ENCODE measurements around the gene LGALS12.
"Not testable (repeated sequence)": the region's sequence is repeated elsewhere in the genome, so short reads cannot be mapped to it uniquely, and the experiment has no call there.

The LGALS12 gene

DNA sequence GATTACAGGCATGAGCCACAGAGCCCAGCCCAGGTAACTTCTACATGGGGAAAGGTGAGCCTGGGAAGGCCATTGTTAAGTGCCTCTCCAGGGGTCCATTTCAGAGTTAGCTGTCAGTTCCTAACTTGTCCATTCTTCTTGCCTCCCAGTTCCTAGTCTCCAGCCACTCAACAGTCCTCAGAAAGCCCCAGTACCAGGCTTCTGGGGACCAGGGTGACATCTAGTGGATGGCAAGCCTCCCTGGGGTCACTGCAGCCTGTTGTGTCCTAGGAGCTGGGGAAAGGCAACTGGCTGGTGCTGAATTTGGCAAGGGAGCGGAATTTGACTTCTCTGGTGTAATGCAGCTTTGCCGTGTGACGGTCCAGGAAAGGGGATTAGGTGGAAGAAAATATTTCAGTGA, 2.1 kb downstream of the LGALS12 start:
- Histone ChIP-seq H3K27ac (ENCODE audit: low read depth, low read length) (no peak overlapping the region), H3K36me3 (ENCODE audit: control insufficient read depth, insufficient read depth, low read length) (no peaks in the 10 kb centered on the region), H3K9ac (ENCODE audit: low read length) (no peak overlapping the region), H3K4me3 (ENCODE audit: low read length) (no peak overlapping the region), H3K4me1 (ENCODE audit: control insufficient read depth, insufficient read depth, low read length) (no peaks in the 10 kb centered on the region), H3K27me3 (ENCODE audit: control insufficient read depth, insufficient read depth, low read length) (no peaks in the 10 kb centered on the region)

DNA sequence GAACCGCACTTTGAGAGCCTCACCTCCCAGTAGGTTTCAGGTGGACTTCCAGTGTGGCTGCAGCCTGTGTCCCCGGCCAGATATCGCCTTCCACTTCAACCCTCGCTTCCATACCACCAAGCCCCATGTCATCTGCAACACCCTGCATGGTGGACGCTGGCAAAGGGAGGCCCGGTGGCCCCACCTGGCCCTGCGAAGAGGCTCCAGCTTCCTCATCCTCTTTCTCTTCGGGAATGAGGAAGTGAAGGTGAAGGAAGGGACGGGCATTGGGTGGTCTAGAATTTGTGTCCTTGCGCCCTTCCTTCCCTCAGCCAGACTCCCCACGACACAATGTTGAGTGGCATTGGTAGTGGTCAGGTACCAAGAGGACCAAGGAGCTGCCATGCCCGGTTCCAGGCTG, 2.9 kb downstream of the LGALS12 start:
- H3K27ac ChIP-seq (ENCODE audit: low read depth, low read length): no peak overlapping the region
- H3K36me3 ChIP-seq (ENCODE audit: control insufficient read depth, insufficient read depth, low read length): no peaks in the 10 kb centered on the region

DNA sequence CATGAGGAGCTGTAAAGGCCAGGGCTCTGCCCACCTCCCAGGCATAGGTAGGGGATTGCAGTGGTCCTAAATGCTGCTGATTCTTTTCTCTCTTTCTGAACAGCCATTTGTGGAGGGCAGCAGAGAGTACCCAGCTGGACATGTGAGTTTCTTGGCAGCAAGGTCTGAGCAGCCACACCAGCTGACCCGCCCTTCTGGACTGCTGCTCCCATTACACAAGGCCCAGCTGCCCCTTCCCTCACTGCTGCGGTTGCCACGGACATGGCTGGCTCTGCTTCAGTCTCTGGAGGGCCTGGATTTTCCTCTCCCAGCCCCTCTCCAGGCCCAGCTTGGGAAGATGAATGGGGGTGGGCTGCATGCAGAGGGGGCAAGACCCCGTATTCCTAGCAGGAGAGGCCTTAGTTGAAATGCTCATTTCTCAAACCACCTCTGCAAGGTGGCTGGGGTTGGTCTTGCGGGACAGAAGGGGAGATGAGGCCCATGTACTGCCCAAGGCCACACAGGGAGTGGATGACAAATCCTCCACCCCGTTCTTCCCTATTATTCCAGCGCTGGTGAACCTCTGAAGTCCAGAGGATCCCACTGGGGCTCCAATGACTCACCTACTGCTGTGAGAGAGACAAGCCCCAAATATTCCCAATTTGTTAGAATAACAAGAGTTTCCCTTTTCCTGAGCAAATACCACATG, 4.6 kb downstream of the LGALS12 start:
- no peaks in the 10 kb centered on the region for H3K36me3 ChIP-seq (ENCODE audit: control insufficient read depth, insufficient read depth, low read length)
- H3K4me3 ChIP-seq (ENCODE audit: low read length): no peak overlapping the region
- H3K4me1 ChIP-seq (ENCODE audit: control insufficient read depth, insufficient read depth, low read length): no peaks in the 10 kb centered on the region
- no peak overlapping the region for H3K9ac ChIP-seq (ENCODE audit: low read length)
- H3K27me3 ChIP-seq (ENCODE audit: control insufficient read depth, insufficient read depth, low read length): no peaks in the 10 kb centered on the region
- H3K27ac ChIP-seq (ENCODE audit: low read depth, low read length): no peak overlapping the region

More for the DNA sequence above, 2.9 kb downstream of the LGALS12 start:
- Histone ChIP-seq H3K9ac (ENCODE audit: low read length) (no peak overlapping the region), H3K4me3 (ENCODE audit: low read length) (no peak overlapping the region), H3K4me1 (ENCODE audit: control insufficient read depth, insufficient read depth, low read length) (no peaks in the 10 kb centered on the region), H3K27me3 (ENCODE audit: control insufficient read depth, insufficient read depth, low read length) (no peaks in the 10 kb centered on the region)

DNA sequence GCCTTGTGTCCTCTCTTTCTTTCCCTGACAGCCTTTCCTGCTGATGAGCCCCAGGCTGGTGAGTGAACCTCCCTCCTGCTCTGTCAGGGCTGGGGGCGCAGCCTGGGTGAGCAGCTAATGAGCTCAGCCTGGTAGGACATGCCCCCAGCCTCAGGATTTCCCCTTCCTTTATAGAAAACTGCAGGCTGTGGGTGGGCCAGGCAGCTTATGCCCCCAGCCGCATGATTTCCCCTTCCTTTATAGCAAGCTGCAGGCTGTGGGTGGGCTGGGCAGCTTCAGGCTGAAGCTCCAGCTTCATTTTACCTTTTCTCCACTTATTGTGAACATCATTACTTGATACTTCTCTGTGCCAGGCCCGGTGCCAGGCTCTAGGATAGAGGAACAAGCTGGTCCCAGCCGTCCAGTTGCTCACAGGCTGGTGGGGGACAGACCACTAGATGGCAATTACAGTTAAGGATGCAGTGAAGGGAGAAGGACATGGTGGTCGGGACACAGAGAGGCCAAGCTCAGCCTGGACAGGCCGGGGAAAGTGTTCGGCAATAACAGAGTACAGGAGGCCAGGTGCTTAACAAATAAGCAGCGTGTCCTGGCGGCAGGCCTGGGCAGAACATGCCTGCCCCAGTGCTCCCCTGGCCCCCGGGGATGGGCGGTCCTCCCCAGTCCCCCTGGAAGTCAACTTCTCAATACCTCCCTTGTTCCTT, 5.3 kb downstream of the LGALS12 start:
- no peak overlapping the region for H3K9ac ChIP-seq (ENCODE audit: low read length)
- no peak overlapping the region for H3K27ac ChIP-seq (ENCODE audit: low read depth, low read length)
- H3K27me3 ChIP-seq (ENCODE audit: control insufficient read depth, insufficient read depth, low read length): no peaks in the 10 kb centered on the region
- H3K36me3 ChIP-seq (ENCODE audit: control insufficient read depth, insufficient read depth, low read length): no peaks in the 10 kb centered on the region
- H3K4me3 ChIP-seq (ENCODE audit: low read length): no peak overlapping the region
- no peaks in the 10 kb centered on the region for H3K4me1 ChIP-seq (ENCODE audit: control insufficient read depth, insufficient read depth, low read length)

DNA sequence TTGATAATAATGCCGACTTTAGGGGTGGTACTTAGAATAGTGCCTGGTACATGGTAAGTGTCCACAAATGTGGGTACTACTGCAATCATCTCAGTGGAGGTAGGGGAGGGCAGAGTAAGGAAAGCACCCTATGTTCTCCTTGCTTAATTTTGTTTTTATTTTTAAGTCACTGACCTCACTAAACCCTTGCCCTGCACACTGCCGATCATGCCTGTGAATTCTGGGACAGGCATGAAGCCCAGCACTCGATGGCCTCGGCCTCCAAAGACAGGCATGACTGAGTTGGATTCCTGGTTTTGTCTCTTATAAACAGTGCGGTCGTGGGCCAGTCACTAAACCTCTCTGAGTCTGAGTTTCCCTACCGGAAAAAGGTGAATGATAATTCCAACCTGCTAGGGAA, 6.9 kb downstream of the LGALS12 start:
- no peak overlapping the region for H3K9ac ChIP-seq (ENCODE audit: low read length)
- H3K36me3 ChIP-seq (ENCODE audit: control insufficient read depth, insufficient read depth, low read length): no peaks in the 10 kb centered on the region
- H3K4me3 ChIP-seq (ENCODE audit: low read length): no peak overlapping the region
- no peaks in the 10 kb centered on the region for H3K4me1 ChIP-seq (ENCODE audit: control insufficient read depth, insufficient read depth, low read length)
- no peak overlapping the region for H3K27ac ChIP-seq (ENCODE audit: low read depth, low read length)
- H3K27me3 ChIP-seq (ENCODE audit: control insufficient read depth, insufficient read depth, low read length): no peaks in the 10 kb centered on the region

DNA sequence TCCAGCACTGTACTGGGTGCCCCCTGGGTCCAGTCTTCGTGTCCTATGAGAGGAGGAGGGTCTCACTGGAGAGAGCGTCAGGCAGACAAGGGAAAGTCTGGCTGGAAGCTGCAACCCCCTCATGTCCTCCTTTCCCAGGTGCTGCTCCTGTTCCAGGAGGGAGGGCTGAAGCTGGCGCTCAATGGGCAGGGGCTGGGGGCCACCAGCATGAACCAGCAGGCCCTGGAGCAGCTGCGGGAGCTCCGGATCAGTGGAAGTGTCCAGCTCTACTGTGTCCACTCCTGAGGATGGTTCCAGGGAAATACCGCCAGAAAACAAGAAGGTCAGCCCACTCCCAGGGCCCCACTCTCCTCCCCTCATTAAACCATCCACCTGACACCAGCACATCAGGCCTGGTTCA, 10.2 kb downstream of the LGALS12 start:
- no peak overlapping the region for H3K9ac ChIP-seq (ENCODE audit: low read length)
- no peaks in the 10 kb centered on the region for H3K36me3 ChIP-seq (ENCODE audit: control insufficient read depth, insufficient read depth, low read length)
- no peaks in the 10 kb centered on the region for H3K4me1 ChIP-seq (ENCODE audit: control insufficient read depth, insufficient read depth, low read length)
- H3K27ac ChIP-seq (ENCODE audit: low read depth, low read length): no peak overlapping the region
- no peak overlapping the region for H3K4me3 ChIP-seq (ENCODE audit: low read length)
- no peaks in the 10 kb centered on the region for H3K27me3 ChIP-seq (ENCODE audit: control insufficient read depth, insufficient read depth, low read length)

DNA sequence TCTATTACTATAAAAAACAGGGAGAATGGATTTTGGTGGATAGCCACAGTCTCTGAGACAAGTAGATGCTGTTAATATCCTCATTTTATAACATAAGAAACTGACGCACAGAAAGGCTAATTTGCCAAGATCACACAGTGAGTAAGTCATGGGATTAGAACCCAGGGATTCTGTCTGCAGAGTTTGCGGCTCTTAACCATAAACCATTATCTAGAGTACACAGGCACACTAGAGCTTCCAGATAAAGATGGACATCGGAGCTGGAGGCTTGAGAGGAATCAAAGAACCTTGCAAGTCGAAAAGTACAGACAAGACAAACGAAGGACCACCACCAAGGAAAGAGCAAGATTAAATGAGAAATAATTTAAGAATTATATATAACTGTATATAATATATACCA, 11.3 kb downstream of the LGALS12 start:
- no peaks in the 10 kb centered on the region for H3K27me3 ChIP-seq (ENCODE audit: control insufficient read depth, insufficient read depth, low read length)
- no peak overlapping the region for H3K27ac ChIP-seq (ENCODE audit: low read depth, low read length)
- H3K9ac ChIP-seq (ENCODE audit: low read length): no peak overlapping the region
- H3K4me3 ChIP-seq (ENCODE audit: low read length): no peak overlapping the region
- no peaks in the 10 kb centered on the region for H3K36me3 ChIP-seq (ENCODE audit: control insufficient read depth, insufficient read depth, low read length)
- H3K4me1 ChIP-seq (ENCODE audit: control insufficient read depth, insufficient read depth, low read length): no peaks in the 10 kb centered on the region

DNA sequence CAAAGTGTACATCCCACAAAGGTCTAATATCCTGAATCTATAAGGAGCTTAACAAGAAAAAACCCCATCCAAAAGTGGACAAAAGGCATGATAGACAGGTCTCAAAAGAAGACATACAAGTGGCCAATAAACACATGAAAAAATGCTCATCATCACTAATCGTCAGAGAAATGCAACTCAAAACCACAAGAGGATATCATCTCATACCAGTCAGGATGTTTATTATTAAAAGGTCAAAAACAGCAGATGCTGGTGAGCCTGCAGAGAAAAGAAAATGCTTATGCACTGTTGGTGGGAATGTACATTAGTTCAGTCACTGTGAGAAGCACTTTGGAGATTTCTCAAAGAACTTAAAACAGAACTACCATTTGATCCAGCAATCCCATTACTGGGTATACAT, 12.7 kb downstream of the LGALS12 start:
- no peak overlapping the region for H3K9ac ChIP-seq (ENCODE audit: low read length)
- no peaks in the 10 kb centered on the region for H3K27me3 ChIP-seq (ENCODE audit: control insufficient read depth, insufficient read depth, low read length)
- H3K36me3 ChIP-seq (ENCODE audit: control insufficient read depth, insufficient read depth, low read length): no peaks in the 10 kb centered on the region
- H3K4me3 ChIP-seq (ENCODE audit: low read length): no peak overlapping the region
- H3K4me1 ChIP-seq (ENCODE audit: control insufficient read depth, insufficient read depth, low read length): no peaks in the 10 kb centered on the region
- H3K27ac ChIP-seq (ENCODE audit: low read depth, low read length): no peak overlapping the region

DNA sequence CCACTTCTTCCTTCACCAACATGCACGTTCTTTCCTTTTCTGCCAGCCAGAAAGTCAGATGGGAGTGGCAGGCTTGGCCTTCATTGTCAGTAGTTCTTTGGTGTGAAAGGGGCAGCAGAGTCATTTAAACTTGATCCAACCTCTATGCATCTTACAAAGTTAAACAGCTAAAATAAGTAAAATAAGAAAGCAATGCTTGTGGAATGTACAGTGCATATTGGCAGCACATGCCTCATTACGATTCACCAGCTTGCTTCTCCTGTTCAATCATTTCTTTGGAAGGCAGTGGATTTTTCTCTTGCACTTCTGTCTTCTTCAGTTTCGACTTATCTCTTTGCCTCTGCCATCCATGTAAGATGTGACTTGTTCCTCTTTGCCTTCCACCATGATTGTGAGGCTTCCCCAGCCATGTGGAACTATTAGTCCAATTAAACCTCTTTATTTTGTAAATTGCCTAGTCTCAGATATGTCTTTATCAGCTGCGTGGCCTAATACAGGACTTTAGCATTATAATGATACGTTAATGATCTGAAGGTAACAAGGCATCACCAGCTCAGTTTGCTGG, 14.8 kb downstream of the LGALS12 start:
- Histone ChIP-seq H3K27me3 (ENCODE audit: control insufficient read depth, insufficient read depth, low read length) (no peaks in the 10 kb centered on the region), H3K4me3 (ENCODE audit: low read length) (no peak overlapping the region), H3K27ac (ENCODE audit: low read depth, low read length) (no peak overlapping the region), H3K9ac (ENCODE audit: low read length) (no peak overlapping the region), H3K4me1 (ENCODE audit: control insufficient read depth, insufficient read depth, low read length) (no peaks in the 10 kb centered on the region), H3K36me3 (ENCODE audit: control insufficient read depth, insufficient read depth, low read length) (no peaks in the 10 kb centered on the region)

DNA sequence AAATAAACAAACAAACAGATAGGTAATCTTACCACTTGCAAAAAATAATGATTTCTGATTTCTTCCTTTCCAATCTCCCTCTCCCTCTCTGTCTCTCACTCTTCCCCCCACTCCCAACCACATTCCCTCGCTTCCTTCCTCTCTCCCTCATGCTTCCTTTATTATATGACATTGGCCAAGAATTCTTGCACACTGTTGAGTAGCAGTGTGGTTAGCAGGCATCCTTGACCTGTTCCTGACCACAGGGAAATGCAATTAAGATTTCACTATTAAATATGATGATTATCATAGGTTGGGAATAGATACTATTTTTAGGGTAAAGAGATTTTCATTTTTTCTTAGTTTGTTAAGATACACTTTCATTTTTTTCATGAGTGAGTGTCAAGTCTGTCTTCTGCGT, 16.0 kb downstream of the LGALS12 start:
- H3K9ac ChIP-seq (ENCODE audit: low read length): no peak overlapping the region
- H3K27ac ChIP-seq (ENCODE audit: low read depth, low read length): no peak overlapping the region
- H3K4me3 ChIP-seq (ENCODE audit: low read length): no peak overlapping the region
- H3K4me1 ChIP-seq (ENCODE audit: control insufficient read depth, insufficient read depth, low read length): no peaks in the 10 kb centered on the region
- no peaks in the 10 kb centered on the region for H3K27me3 ChIP-seq (ENCODE audit: control insufficient read depth, insufficient read depth, low read length)
- no peaks in the 10 kb centered on the region for H3K36me3 ChIP-seq (ENCODE audit: control insufficient read depth, insufficient read depth, low read length)

DNA sequence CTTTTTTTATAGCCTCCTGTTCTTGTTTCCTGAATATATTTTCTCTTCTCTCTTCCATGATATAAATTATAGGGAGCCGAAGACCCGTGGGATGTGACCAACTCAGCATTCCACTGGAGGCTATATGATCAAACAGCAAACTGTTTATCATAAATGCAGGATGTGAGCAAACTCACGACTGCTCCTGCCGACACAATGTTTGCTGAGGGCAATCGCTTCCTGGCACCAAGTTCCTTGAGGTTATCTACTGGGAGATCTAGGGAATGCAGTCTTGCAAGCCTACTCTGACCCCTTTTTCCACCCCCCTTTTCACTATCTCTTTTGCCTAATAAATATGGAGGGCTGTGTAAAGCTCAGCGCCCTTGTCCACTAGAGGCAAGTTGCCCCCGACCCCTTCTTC, 17.3 kb downstream of the LGALS12 start:
- H3K27me3 ChIP-seq (ENCODE audit: control insufficient read depth, insufficient read depth, low read length): no peaks in the 10 kb centered on the region

DNA sequence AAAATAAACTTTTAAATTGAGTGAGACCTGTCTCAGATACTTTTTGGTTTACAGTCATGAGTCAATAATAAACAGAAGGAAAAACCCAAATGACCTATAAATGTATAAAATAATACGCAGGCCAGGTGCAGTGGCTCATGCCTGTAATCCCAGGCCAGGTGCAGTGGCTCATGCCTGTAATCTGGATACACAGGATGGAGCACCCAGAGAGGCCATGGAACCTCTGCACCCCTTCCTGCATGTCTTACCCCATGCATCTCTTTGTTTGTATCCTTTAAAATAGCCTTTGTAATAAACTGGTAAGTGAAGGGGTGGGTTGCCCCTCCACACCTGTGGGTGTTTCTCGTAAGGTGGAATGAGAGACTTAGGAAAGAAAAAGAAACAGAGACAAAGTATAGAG, 21.8 kb downstream of the LGALS12 start:
- no peak overlapping the region for H3K9ac ChIP-seq (ENCODE audit: low read length)
- no peak overlapping the region for H3K27ac ChIP-seq (ENCODE audit: low read depth, low read length)
- no peaks in the 10 kb centered on the region for H3K4me1 ChIP-seq (ENCODE audit: control insufficient read depth, insufficient read depth, low read length)
- no peak overlapping the region for H3K4me3 ChIP-seq (ENCODE audit: low read length)
- H3K36me3 ChIP-seq (ENCODE audit: control insufficient read depth, insufficient read depth, low read length): no peaks in the 10 kb centered on the region
- no peaks in the 10 kb centered on the region for H3K27me3 ChIP-seq (ENCODE audit: control insufficient read depth, insufficient read depth, low read length)

More for the DNA sequence above, 17.3 kb downstream of the LGALS12 start:
- H3K36me3 ChIP-seq (ENCODE audit: control insufficient read depth, insufficient read depth, low read length): no peaks in the 10 kb centered on the region
- no peak overlapping the region for H3K9ac ChIP-seq (ENCODE audit: low read length)
- H3K27ac ChIP-seq (ENCODE audit: low read depth, low read length): no peak overlapping the region
- H3K4me1 ChIP-seq (ENCODE audit: control insufficient read depth, insufficient read depth, low read length): no peaks in the 10 kb centered on the region
- H3K4me3 ChIP-seq (ENCODE audit: low read length): no peak overlapping the region

DNA sequence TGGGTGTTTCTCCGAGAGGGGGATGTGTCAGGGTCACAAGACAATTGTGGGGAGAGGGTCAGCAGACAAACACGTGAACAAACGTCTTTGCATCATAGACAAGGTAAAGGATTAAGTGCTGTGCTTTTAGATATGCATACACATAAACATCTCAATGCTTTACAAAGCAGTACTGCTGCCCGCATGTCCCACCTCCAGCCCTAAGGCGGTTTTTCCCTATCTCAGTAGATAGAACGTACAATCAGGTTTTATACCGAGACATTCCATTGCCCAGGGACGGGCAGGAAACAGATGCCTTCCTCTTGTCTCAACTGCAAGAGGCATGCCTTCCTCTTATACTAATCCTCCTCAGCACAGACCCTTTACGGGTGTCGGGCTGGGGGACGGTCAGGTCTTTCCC, 22.3 kb downstream of the LGALS12 start:
- not testable (repeated sequence) for H3K27me3 ChIP-seq (ENCODE audit: control insufficient read depth, insufficient read depth, low read length); H3K4me1 ChIP-seq (ENCODE audit: control insufficient read depth, insufficient read depth, low read length); H3K4me3 ChIP-seq (ENCODE audit: low read length); H3K27ac ChIP-seq (ENCODE audit: low read depth, low read length); H3K36me3 ChIP-seq (ENCODE audit: control insufficient read depth, insufficient read depth, low read length); H3K9ac ChIP-seq (ENCODE audit: low read length)
